ENCODE data around the gene PPP1R14C. TPM values are rescaled to one million over a fixed set of nuclear protein-coding genes. Genes with fewer than 3 reads are reported as not detected.

Gene PPP1R14C
- total and polyA plus RNA-seq, 2 of the 13 experiments (the other 11 are each of a cell fraction or from before 2014, with no cell fraction given): not detected

GRCh38 chr6:150144294-150144868, 1.5 kb downstream of the PPP1R14C start:
- H3K27me3 ChIP-seq (ENCODE audit: control insufficient read depth in 1 of 2, insufficient read depth in 2 of 2, low read length in 2 of 2): peaks cover 4 to 64% of the 10 kb centered on the region in 2 experiments
- H3K27ac ChIP-seq (ENCODE audit: extremely low read length, insufficient read depth, low read length): no peak overlapping the region
- H4K20me1 ChIP-seq (ENCODE audit: insufficient read depth, low read length): no peaks in the 10 kb centered on the region
- ATAC-seq (no peak), DNase-seq (ENCODE audit: low spot score) (no peak), FAIRE-seq (no peak)
- TF ChIP-seq CBX2 (IDR thresholded peaks at IDR 0.05; ENCODE audit: low read depth, low read length): 0 out of 2 replicates have a peak, but pooled peaks have one; percentile 16
- TF ChIP-seq CBX2 (CRISPR knock-in tag; IDR thresholded peaks at IDR 0.05; ENCODE audit: low read depth): no peak
- TF ChIP-seq FUBP1 (CRISPR knock-in tag; IDR thresholded peaks at IDR 0.05; ENCODE audit: borderline replicate concordance): no peak
- no peaks in the 10 kb centered on the region for H3K9me3 ChIP-seq (ENCODE audit: low read length)
- ChIA-PET CTCF (ENCODE audit: low intra/inter-chr PET ratio, low total read pairs) (no interaction called here), POLR2A (no interaction called here)
- BruUV-seq (replicated peaks): no TSS peak
- WGBS (ENCODE audit: low lambda C conversion rate): 3% methylated on average over 6 of the region's 6 CpGs
- no peaks in the 10 kb centered on the region for H3K79me2 ChIP-seq (ENCODE audit: insufficient read depth, low read length)
- H3K4me3 ChIP-seq (replicated peaks in 1 of 3; ENCODE audit: insufficient read depth in 1 of 3, low read depth in 2 of 3, low read length in 3 of 3): no peak overlapping the region
- no peak overlapping the region for H3K4me2 ChIP-seq (ENCODE audit: low read depth, low read length)
- in situ Hi-C loops (cut with HindIII; ENCODE audit: extremely low pct_ligation_motif_present, low pct_unique_long_range_greater_than_20kb) (no loop called here), intact Hi-C loops (cut with micrococcal nuclease; ENCODE audit: unreplicated experiment) (no loop called here)
- no peaks in the 10 kb centered on the region for H3K4me1 ChIP-seq (ENCODE audit: insufficient read depth, low read length)
- H3K9ac ChIP-seq (ENCODE audit: insufficient read depth, low read depth, low read length): no peak overlapping the region
- H3K36me3 ChIP-seq (replicated peaks in 1 of 2; ENCODE audit: control insufficient read depth in 1 of 2, insufficient read depth in 2 of 2, low read length in 2 of 2): no peaks in the 10 kb centered on the region
- no peak overlapping the region for H2AFZ ChIP-seq (ENCODE audit: low read length)

GRCh38 chr6:150145427-150145826, 2.6 kb downstream of the PPP1R14C start:
- CTCF ChIA-PET (ENCODE audit: low intra/inter-chr PET ratio, low total read pairs): no interaction called here
- Histone ChIP-seq H3K4me2 (ENCODE audit: low read depth, low read length) (no peak overlapping the region), H3K9ac (ENCODE audit: insufficient read depth, low read depth, low read length) (no peak overlapping the region), H4K20me1 (ENCODE audit: insufficient read depth, low read length) (no peaks in the 10 kb centered on the region), H3K27ac (ENCODE audit: extremely low read length, insufficient read depth, low read length) (no peak overlapping the region), H3K4me3 (replicated peaks in 1 of 3; ENCODE audit: insufficient read depth in 1 of 3, low read depth in 2 of 3, low read length in 3 of 3) (no peak overlapping the region), H3K4me1 (ENCODE audit: insufficient read depth, low read length) (no peaks in the 10 kb centered on the region), H2AFZ (ENCODE audit: low read length) (no peak overlapping the region), H3K36me3 (replicated peaks in 1 of 2; ENCODE audit: control insufficient read depth in 1 of 2, insufficient read depth in 2 of 2, low read length in 2 of 2) (no peaks in the 10 kb centered on the region), H3K9me3 (ENCODE audit: low read length) (no peaks in the 10 kb centered on the region), H3K27me3 (ENCODE audit: control insufficient read depth in 1 of 2, insufficient read depth in 2 of 2, low read length in 2 of 2) (peaks cover 4 to 74% of the 10 kb centered on the region in 2 experiments), H3K79me2 (ENCODE audit: insufficient read depth, low read length) (no peaks in the 10 kb centered on the region)
- TF ChIP-seq ISX (CRISPR knock-in tag; conservative IDR thresholded peaks at IDR 0.05) (no peak), TERF1 (CRISPR knock-in tag; IDR thresholded peaks at IDR 0.05) (no peak), FOXA1 (IDR thresholded peaks at IDR 0.05) (no peak), FOXA1 (CRISPR knock-in tag; IDR thresholded peaks at IDR 0.05) (no peak), HNF1B (CRISPR knock-in tag; IDR thresholded peaks at IDR 0.05) (no peak), DPF2 (CRISPR knock-in tag; IDR thresholded peaks at IDR 0.05; ENCODE audit: borderline replicate concordance, low read depth) (no peak), PBX3 (CRISPR knock-in tag; IDR thresholded peaks at IDR 0.05; ENCODE audit: borderline replicate concordance) (no peak)
- in situ Hi-C loops (cut with HindIII; ENCODE audit: extremely low pct_ligation_motif_present, low pct_unique_long_range_greater_than_20kb): no loop called here
- DNase-seq (ENCODE audit: low spot score) (no peak), ATAC-seq (no peak), FAIRE-seq (no peak)
- POLR2A ChIA-PET: no interaction called here
- intact Hi-C loops (cut with micrococcal nuclease; ENCODE audit: unreplicated experiment): no loop called here
- 7% methylated on average over 3 of the region's 3 CpGs for WGBS (ENCODE audit: low lambda C conversion rate)
- BruUV-seq (replicated peaks): no TSS peak

Data from HepG2 (cell line).